CD14-positive monocyte (primary cell): ENCODE data around the gene RPTOR. TPM values are rescaled to one million over a fixed set of nuclear protein-coding genes. Genes with fewer than 3 reads are reported as not detected.

Experiments
- DNase-seq, 3 donors: peaks; one replicate each; pipeline ENCODE4 v3.0.0-alpha.2; 2011 to 2022
- H2AFZ ChIP-seq: 2 replicates; pipeline ENCODE4 v1.6.0; 2012; ENCODE audit warnings: mild to moderate bottlenecking, low read depth, low read length, inconsistent platforms; ENCODE audit not compliant: insufficient read depth, poor library complexity, severe bottlenecking
- H3K27ac ChIP-seq, 2 donors: 1 replicate in 1 of 2; 2 replicates in 1 of 2; pipeline ENCODE4 v1.5.1; 2012 to 2013; ENCODE audit warnings: low read length in 2 of 2, control low read depth in 1 of 2, inconsistent platforms in 1 of 2, low read depth in 1 of 2, mild to moderate bottlenecking in 1 of 2
- H3K27me3 ChIP-seq, 2 donors: one replicate each; pipeline versions ENCODE4 v1.6.0 to v1.6.1; 2011 to 2013; ENCODE audit warnings: low read length in 2 of 2; ENCODE audit not compliant: control insufficient read depth in 2 of 2, insufficient read depth in 2 of 2
- H3K36me3 ChIP-seq, 2 donors: replicated peaks in 1 of 2; 1 replicate in 1 of 2; 2 replicates in 1 of 2; pipeline versions ENCODE4 v1.5.1 to v1.6.1; 2012 to 2013; ENCODE audit warnings: low read length in 2 of 2, control low read depth in 1 of 2, inconsistent platforms in 1 of 2, mild to moderate bottlenecking in 1 of 2; ENCODE audit not compliant: insufficient read depth in 2 of 2, control insufficient read depth in 1 of 2
- H3K4me1 ChIP-seq, 2 donors: 1 replicate in 1 of 2; 2 replicates in 1 of 2; pipeline versions ENCODE4 v1.5.1 to v1.6.1; 2012 to 2013; ENCODE audit warnings: low read length in 2 of 2, control low read depth in 1 of 2, inconsistent platforms in 1 of 2, mild to moderate bottlenecking in 1 of 2, moderate library complexity in 1 of 2; ENCODE audit not compliant: insufficient read depth in 2 of 2, control insufficient read depth in 1 of 2
- H3K4me2 ChIP-seq: replicated peaks from 2 replicates; pipeline ENCODE3; 2012; ENCODE audit warnings: low read length, moderate library complexity, mild to moderate bottlenecking; ENCODE audit not compliant: poor library complexity, severe bottlenecking; ENCODE audit errors: extremely low read depth
- H3K4me3 ChIP-seq, 3 experiments: fragments of 200-600 bp in 1 of 3; sonication (generic) in 1 of 3; replicated peaks in 1 of 3; 1 replicate in 2 of 3; 2 replicates in 1 of 3; pipeline ENCODE4 v1.5.1; 2011 to 2013; ENCODE audit warnings: low read length in 3 of 3, mild to moderate bottlenecking in 3 of 3, control low read depth in 2 of 3, low read depth in 2 of 3, inconsistent platforms in 1 of 3, moderate library complexity in 1 of 3
- H3K79me2 ChIP-seq: 2 replicates; pipeline ENCODE4 v1.6.0; 2012; ENCODE audit warnings: mild to moderate bottlenecking, control low read depth, inconsistent platforms, low read length, moderate library complexity; ENCODE audit not compliant: insufficient read depth
- H3K9ac ChIP-seq: 2 replicates; pipeline ENCODE4 v1.6.0; 2017; ENCODE audit warnings: low read length, mild to moderate bottlenecking; ENCODE audit not compliant: insufficient read depth, poor library complexity, severe bottlenecking
- H3K9me3 ChIP-seq, 2 donors: replicated peaks in 1 of 2; 1 replicate in 1 of 2; 2 replicates in 1 of 2; pipeline versions ENCODE4 v1.5.1 to v1.6.1; 2012 to 2013; ENCODE audit warnings: low read length in 2 of 2, control low read depth in 1 of 2; ENCODE audit not compliant: control insufficient read depth in 1 of 2, insufficient read depth in 1 of 2
- H4K20me1 ChIP-seq: 2 replicates; pipeline ENCODE4 v1.6.0; 2012; ENCODE audit warnings: mild to moderate bottlenecking, low read length, control low read depth, moderate library complexity; ENCODE audit not compliant: insufficient read depth
- H3K27ac Mint-ChIP-seq, 7 donors: one replicate each; pipeline ENCODE4 v1.8.0; 2020; ENCODE audit warnings: mild to moderate bottlenecking in 7 of 7, mixed read lengths in 7 of 7, moderate library complexity in 6 of 7, inconsistent platforms in 2 of 7
- H3K27me3 Mint-ChIP-seq, 3 donors: one replicate each; pipeline ENCODE4 v1.8.0; 2021 to 2022; ENCODE audit warnings: low read depth in 3 of 3, mild to moderate bottlenecking in 3 of 3, mixed read lengths in 3 of 3, moderate library complexity in 3 of 3, inconsistent platforms in 1 of 3
- H3K36me3 Mint-ChIP-seq, 2 donors: one replicate each; pipeline ENCODE4 v1.8.0; 2020; ENCODE audit warnings: mixed read lengths in 2 of 2, inconsistent platforms in 1 of 2, mild to moderate bottlenecking in 1 of 2
- H3K4me1 Mint-ChIP-seq: one replicate; pipeline ENCODE4 v1.8.0; 2020; ENCODE audit warnings: mild to moderate bottlenecking, mixed read lengths
- H3K4me3 Mint-ChIP-seq, 2 donors: one replicate each; pipeline ENCODE4 v1.8.0; 2020; ENCODE audit warnings: mild to moderate bottlenecking in 2 of 2, mixed read lengths in 2 of 2, moderate library complexity in 1 of 2
- H3K9me3 Mint-ChIP-seq, 7 donors: one replicate each; pipeline ENCODE4 v1.8.0; 2020 to 2022; ENCODE audit warnings: mixed read lengths in 7 of 7, mild to moderate bottlenecking in 6 of 7, moderate library complexity in 6 of 7, inconsistent platforms in 2 of 7
- WGBS: methylation state at CpG from one replicate; pipeline ENCODE4 v1.1.5; 2013; ENCODE audit warnings: missing lambda C conversion rate; ENCODE audit not compliant: insufficient coverage; 5-methylcytosine and 5-hydroxymethylcytosine counted together
- intact Hi-C, 2 donors: fragments of 100-400 bp; cut with micrococcal nuclease; formaldehyde crosslinking; loops; one replicate each; pipeline versions ENCODE4 v1.15.0 to v1.15.1; 2023
- polyA plus RNA-seq, 3 donors: library from polyadenylated mRNA; depleted of rRNA in 1 of 3; unstranded in 2 of 3; stranded (reverse) in 1 of 3; fragments of 300-500 nt in 2 of 3; fragments of >200 nt in 1 of 3; fragmentation: Illumina TruSeq in 2 of 3; gene quantifications; 1 replicate in 2 of 3; 2 replicates in 1 of 3; pipeline ENCODE4 v1.2.3, GENCODE V29; 2012 to 2021
- TF ChIP-seq, protein P1 (sequence below): fragments of 200-600 bp; IDR thresholded peaks from one replicate; pipeline ENCODE4 v1.8.0; 2022; ENCODE audit warnings: antibody characterized with exemption, mild to moderate bottlenecking

Gene RPTOR
- polyA plus RNA-seq, 3 donors: 1.1 to 8.7 (median 2.6) TPM

DNA sequence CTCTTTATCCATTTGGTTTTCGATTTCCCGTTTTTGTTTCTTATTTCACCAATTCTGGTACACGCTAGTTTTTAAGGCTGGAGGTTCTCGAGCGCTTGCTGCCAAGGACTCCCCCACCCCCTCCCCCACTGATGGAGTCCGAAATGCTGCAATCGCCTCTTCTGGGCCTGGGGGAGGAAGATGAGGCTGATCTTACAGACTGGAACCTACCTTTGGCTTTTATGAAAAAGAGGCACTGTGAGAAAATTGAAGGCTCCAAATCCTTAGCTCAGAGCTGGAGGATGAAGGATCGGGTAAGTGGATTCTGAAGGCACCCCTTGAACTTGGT is 825 bp downstream of the RPTOR start:
- H3K4me1 Mint-ChIP-seq: peaks cover 17% of the 10 kb centered on the region
- H3K9ac ChIP-seq: peak overlapping the region; percentile 94
- DNase-seq: no peak
- 20% methylated on average over 1 of the region's 8 CpGs for WGBS
- H2AFZ ChIP-seq: peak overlapping the region; percentile 99
- peaks cover 3 to 11% (median 4%) of the 10 kb centered on the region in 3 donors for H3K27me3 Mint-ChIP-seq
- H3K36me3 ChIP-seq: peaks cover 0 to 9% of the 10 kb centered on the region in 2 donors
- H3K36me3 Mint-ChIP-seq: peaks cover 0 to 7% of the 10 kb centered on the region in 2 donors
- H3K9me3 ChIP-seq: no peaks in the 10 kb centered on the region
- H3K4me1 ChIP-seq: peaks cover 15 to 20% of the 10 kb centered on the region in 2 donors
- intact Hi-C loops: no loop called here
- peaks cover 9% of the 10 kb centered on the region for H4K20me1 ChIP-seq
- H3K9me3 Mint-ChIP-seq: no peaks in the 10 kb centered on the region
- peak overlapping the region; percentile 92 to 95 for H3K4me3 Mint-ChIP-seq
- peak overlapping the region; percentile 98 for H3K4me2 ChIP-seq
- peak overlapping the region; percentile 71 to 99 (median 91) for H3K4me3 ChIP-seq
- TF ChIP-seq, protein P1, sequence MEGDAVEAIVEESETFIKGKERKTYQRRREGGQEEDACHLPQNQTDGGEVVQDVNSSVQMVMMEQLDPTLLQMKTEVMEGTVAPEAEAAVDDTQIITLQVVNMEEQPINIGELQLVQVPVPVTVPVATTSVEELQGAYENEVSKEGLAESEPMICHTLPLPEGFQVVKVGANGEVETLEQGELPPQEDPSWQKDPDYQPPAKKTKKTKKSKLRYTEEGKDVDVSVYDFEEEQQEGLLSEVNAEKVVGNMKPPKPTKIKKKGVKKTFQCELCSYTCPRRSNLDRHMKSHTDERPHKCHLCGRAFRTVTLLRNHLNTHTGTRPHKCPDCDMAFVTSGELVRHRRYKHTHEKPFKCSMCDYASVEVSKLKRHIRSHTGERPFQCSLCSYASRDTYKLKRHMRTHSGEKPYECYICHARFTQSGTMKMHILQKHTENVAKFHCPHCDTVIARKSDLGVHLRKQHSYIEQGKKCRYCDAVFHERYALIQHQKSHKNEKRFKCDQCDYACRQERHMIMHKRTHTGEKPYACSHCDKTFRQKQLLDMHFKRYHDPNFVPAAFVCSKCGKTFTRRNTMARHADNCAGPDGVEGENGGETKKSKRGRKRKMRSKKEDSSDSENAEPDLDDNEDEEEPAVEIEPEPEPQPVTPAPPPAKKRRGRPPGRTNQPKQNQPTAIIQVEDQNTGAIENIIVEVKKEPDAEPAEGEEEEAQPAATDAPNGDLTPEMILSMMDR: no peak
- H3K27ac ChIP-seq: peak overlapping the region in 1 of 2 donors; percentile 93
- peaks cover 58% of the 10 kb centered on the region for H3K79me2 ChIP-seq
- H3K27me3 ChIP-seq: no peaks in the 10 kb centered on the region
- H3K27ac Mint-ChIP-seq: peak overlapping the region in 5 of 7 donors; percentile 83 to 96 (median 89)

DNA sequence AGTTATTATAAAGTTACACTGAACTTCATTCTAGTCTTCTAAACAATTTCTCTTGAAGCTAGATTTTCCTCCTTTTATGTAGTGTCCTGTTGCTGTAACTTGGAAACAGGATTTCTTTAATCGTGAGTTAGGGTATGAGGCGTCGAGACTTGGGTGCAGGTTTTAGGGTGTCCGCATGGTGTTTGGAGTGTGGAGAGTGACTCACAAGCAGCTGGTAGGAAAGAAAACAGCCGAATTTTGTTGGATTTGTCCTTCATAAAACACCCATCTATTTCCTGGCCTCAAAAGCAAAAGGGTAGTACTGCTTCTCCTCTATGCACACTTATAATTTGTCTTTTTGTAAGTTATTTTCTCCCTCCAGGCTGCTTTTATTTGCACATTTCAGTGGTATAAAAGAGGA is 1.6 kb downstream of the RPTOR start:
- TF ChIP-seq, protein P1: no peak
- intact Hi-C loops: no loop called here
- Histone ChIP-seq H3K27ac (no peak overlapping the region), H3K9me3 (no peaks in the 10 kb centered on the region), H3K27me3 (no peaks in the 10 kb centered on the region), H3K79me2 (peaks cover 63% of the 10 kb centered on the region), H3K4me3 (no peak overlapping the region), H4K20me1 (peaks cover 13% of the 10 kb centered on the region), H2AFZ (no peak overlapping the region), H3K36me3 (peaks cover 0 to 13% of the 10 kb centered on the region in 2 donors), H3K9ac (no peak overlapping the region), H3K4me1 (peaks cover 15 to 20% of the 10 kb centered on the region in 2 donors), H3K4me2 (no peak overlapping the region)
- Mint-ChIP-seq H3K9me3 (no peaks in the 10 kb centered on the region), H3K27ac (peak overlapping the region in 1 of 7 donors; percentile 74), H3K4me1 (peaks cover 17% of the 10 kb centered on the region), H3K4me3 (no peak overlapping the region), H3K27me3 (peaks cover 3 to 11% (median 4%) of the 10 kb centered on the region in 3 donors), H3K36me3 (peaks cover 0 to 7% of the 10 kb centered on the region in 2 donors)
- DNase-seq: no peak
- WGBS: no CpG with 5 or more reads among the region's 5 CpGs
